Activated T-cell treated with anti-CD3 and anti-CD28 coated beads for 24 hours (primary cell): ENCODE data around the gene NPHP1.
"Not testable (repeated sequence)": the region's sequence is repeated elsewhere in the genome, so short reads cannot be mapped to it uniquely, and the experiment has no call there.

Experiments used
- DNase-seq: peaks from one replicate; pipeline ENCODE4 v3.0.0-alpha.2; 2020; ENCODE audit warnings: low read depth

NPHP1 gene

GRCh38 chr2:110103061-110103961 is 101.5 kb downstream of the NPHP1 start:
- no peak for DNase-seq

GRCh38 chr2:110101901-110102803 is 102.7 kb downstream of the NPHP1 start:
- no peak for DNase-seq

GRCh38 chr2:110101280-110101844 is 103.5 kb downstream of the NPHP1 start:
- DNase-seq, result no peak

GRCh38 chr2:110100880-110101279 is 103.9 kb downstream of the NPHP1 start:
- DNase-seq, result not testable (repeated sequence)

GRCh38 chr2:110100480-110100879 is 104.3 kb downstream of the NPHP1 start:
- DNase-seq, result no peak

- DNase-seq, result no peak
Observed at GRCh38 chr2:110099471-110100225, 105.2 kb downstream of the NPHP1 start.

GRCh38 chr2:110099038-110099425 is 105.8 kb downstream of the NPHP1 start:
- no peak for DNase-seq

GRCh38 chr2:110097506-110098220 is 107.2 kb downstream of the NPHP1 start:
- no peak for DNase-seq

- DNase-seq, result no peak
Observed at GRCh38 chr2:110095994-110096633, 108.7 kb downstream of the NPHP1 start.

GRCh38 chr2:110094884-110095534 is 109.8 kb downstream of the NPHP1 start:
- DNase-seq, result not testable (repeated sequence)

- DNase-seq, result not testable (repeated sequence)
Observed at GRCh38 chr2:110093924-110094323, 110.9 kb downstream of the NPHP1 start.

- DNase-seq, result not testable (repeated sequence)
Observed at GRCh38 chr2:110090164-110090563, 114.6 kb downstream of the NPHP1 start.

GRCh38 chr2:110083757-110084156 is 121.1 kb downstream of the NPHP1 start:
- not testable (repeated sequence) for DNase-seq

- DNase-seq, result not testable (repeated sequence)
Observed at GRCh38 chr2:110083162-110083561, 121.7 kb downstream of the NPHP1 start.

GRCh38 chr2:110078104-110078503 is 126.7 kb downstream of the NPHP1 start:
- DNase-seq, result not testable (repeated sequence)

GRCh38 chr2:110075896-110076295 is 128.9 kb downstream of the NPHP1 start:
- DNase-seq, result not testable (repeated sequence)
